ENCODE measurements around the gene ANGEL2.

Gene ANGEL2

DNA sequence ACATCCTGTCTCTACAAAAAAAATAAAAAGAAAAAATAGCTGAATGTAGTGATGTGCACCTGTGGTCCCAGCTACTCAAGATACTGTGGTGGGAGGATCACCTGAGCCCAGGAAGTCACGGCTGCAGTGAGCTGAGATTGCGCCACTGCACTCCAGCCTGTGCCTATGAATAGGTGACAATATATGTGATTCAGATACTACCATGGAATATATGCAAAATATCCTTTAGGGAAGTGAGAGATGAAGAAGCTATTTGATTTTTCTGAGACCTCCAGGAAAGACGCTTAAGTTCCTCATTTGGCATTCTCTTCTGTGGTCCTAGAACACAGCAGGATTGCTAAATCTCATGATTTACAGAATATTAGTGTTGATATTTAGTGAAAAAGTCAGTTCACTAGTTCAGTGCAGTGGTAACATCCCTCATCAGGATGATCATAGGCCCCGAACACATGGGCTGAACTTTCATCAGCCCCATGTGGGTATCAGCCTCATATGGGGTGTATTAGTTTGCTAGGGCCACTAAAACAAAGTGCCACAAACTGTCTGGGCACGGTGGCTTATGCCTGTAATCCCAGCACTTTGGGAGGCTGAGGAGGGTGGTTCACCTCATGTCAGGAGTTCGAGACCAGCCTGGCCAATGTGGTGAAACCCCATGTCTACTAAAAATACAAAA, 71.3 kb downstream of the ANGEL2 start:
- peaks cover 0 to 4% of the 10 kb centered on the region in 2 donors for H3K27me3 ChIP-seq (ENCODE audit: control insufficient read depth in 2 of 2, insufficient read depth in 2 of 2, low read length in 2 of 2)
- no peak overlapping the region for H3K27ac ChIP-seq (ENCODE audit: low read depth in 2 of 2, low read length in 2 of 2)
- H3K9me3 ChIP-seq (ENCODE audit: control insufficient read depth in 2 of 2, low read length in 2 of 2), result no peaks in the 10 kb centered on the region
- no peaks in the 10 kb centered on the region for H3K36me3 ChIP-seq (ENCODE audit: control insufficient read depth in 2 of 2, insufficient read depth in 2 of 2, low read length in 2 of 2)
- H3K4me3 ChIP-seq (ENCODE audit: low read length in 2 of 2), result no peak overlapping the region
- no peak overlapping the region for H3K9ac ChIP-seq (ENCODE audit: low read depth in 1 of 2, low read length in 2 of 2)
- H3K4me1 ChIP-seq (ENCODE audit: control insufficient read depth in 2 of 2, insufficient read depth in 2 of 2, low read length in 2 of 2), result no peaks in the 10 kb centered on the region

DNA sequence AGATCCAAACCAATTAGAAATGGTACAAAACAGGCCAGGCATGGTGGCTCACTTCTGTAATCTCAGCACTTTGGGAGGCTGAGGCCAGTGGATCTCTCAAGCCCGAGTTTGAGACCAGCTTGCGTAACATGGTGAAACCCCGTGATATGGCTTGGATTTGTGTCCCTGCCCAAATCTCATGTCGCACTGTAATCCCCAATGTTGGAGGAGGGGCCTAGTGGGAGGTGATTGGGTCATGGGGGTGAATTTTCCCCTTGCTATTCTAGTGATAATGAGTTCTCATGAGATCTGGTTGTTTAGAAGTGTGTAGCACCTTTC, 72.3 kb downstream of the ANGEL2 start:
- Histone ChIP-seq H3K4me1 (ENCODE audit: control insufficient read depth in 2 of 2, insufficient read depth in 2 of 2, low read length in 2 of 2) (no peaks in the 10 kb centered on the region), H3K9ac (ENCODE audit: low read depth in 1 of 2, low read length in 2 of 2) (no peak overlapping the region), H3K9me3 (ENCODE audit: control insufficient read depth in 2 of 2, low read length in 2 of 2) (no peaks in the 10 kb centered on the region), H3K36me3 (ENCODE audit: control insufficient read depth in 2 of 2, insufficient read depth in 2 of 2, low read length in 2 of 2) (no peaks in the 10 kb centered on the region), H3K27me3 (ENCODE audit: control insufficient read depth in 2 of 2, insufficient read depth in 2 of 2, low read length in 2 of 2) (no peaks in the 10 kb centered on the region), H3K27ac (ENCODE audit: low read depth in 2 of 2, low read length in 2 of 2) (no peak overlapping the region), H3K4me3 (ENCODE audit: low read length in 2 of 2) (no peak overlapping the region)

DNA sequence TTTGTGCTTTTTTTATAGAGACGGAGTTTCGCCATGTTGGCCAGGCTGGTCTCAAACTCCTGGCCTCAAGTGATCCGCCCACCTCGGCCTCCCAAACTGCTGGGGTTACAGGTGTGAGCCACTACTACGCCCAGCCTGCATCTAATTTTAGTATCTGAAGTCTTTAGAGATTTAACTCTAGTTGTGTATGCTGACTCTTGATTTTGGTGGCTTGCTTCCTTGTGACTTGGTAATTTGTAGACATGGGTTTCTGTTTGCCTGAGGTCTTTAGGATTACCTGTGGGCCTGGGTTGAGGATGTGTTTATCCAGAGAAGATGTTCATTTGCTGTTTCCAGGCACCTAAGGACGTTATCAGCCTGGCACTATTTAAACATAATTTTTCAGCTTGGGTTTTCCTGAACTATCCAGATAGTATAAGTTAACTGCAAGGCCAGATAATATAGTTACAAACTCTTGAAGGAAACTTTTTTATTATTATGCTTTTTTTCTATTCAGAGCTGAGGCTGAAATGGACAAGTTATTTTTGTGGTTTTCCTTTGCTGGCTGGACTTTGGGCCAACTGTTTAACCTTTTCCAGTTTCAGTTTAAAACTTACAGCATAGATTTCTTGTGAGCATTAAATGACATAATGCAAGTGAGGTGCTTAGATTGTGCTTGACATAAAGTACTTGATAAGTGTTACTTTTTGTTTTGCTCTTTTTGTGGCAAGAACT, 72.8 kb downstream of the ANGEL2 start:
- H3K9ac ChIP-seq (ENCODE audit: low read depth in 1 of 2, low read length in 2 of 2), result no peak overlapping the region

More for the DNA sequence above, 72.8 kb downstream of the ANGEL2 start:
- Histone ChIP-seq H3K27me3 (ENCODE audit: control insufficient read depth in 2 of 2, insufficient read depth in 2 of 2, low read length in 2 of 2) (no peaks in the 10 kb centered on the region), H3K27ac (ENCODE audit: low read depth in 2 of 2, low read length in 2 of 2) (no peak overlapping the region), H3K4me3 (ENCODE audit: low read length in 2 of 2) (no peak overlapping the region), H3K9me3 (ENCODE audit: control insufficient read depth in 2 of 2, low read length in 2 of 2) (no peaks in the 10 kb centered on the region), H3K36me3 (ENCODE audit: control insufficient read depth in 2 of 2, insufficient read depth in 2 of 2, low read length in 2 of 2) (no peaks in the 10 kb centered on the region), H3K4me1 (ENCODE audit: control insufficient read depth in 2 of 2, insufficient read depth in 2 of 2, low read length in 2 of 2) (no peaks in the 10 kb centered on the region)

All from mucosa of rectum (tissue), 2 donors.